ENCODE measurements around the gene GPR151. TPM values are rescaled to one million over a fixed set of nuclear protein-coding genes. Genes with fewer than 3 reads are reported as not detected.

GPR151 gene
- not detected for total RNA-seq (2013)
- polyA plus RNA-seq (not detected), polyA minus RNA-seq (not detected in 2 replicates), total RNA-seq (0 to 0.81 (median 0) reads per million in 11 experiments)

GRCh38 chr5:146516151-146516475, at the start of gene GPR151:
Gene GPR151, minus strand, starts transcription at chr5:146516190. Its CDS starts 77 bp downstream, at chr5:146516113.
- peaks cover 13 to 16% of the 10 kb centered on the region in 2 donors for H3K36me3 Mint-ChIP-seq
- WGBS (ENCODE audit: insufficient coverage), result 17% methylated on average over 1 of the region's 3 CpGs
- Histone ChIP-seq H3K36me3 (replicated peaks in 1 of 2; ENCODE audit: control insufficient read depth in 1 of 2, insufficient read depth in 2 of 2, low read length in 2 of 2) (peaks cover 13 to 21% of the 10 kb centered on the region in 2 donors), H3K9ac (ENCODE audit: insufficient read depth, low read length, poor library complexity, severe bottlenecking) (no peak within 1 kb of the TSS), H3K4me3 (replicated peaks in 1 of 3; ENCODE audit: low read depth in 2 of 3, low read length in 3 of 3) (no peak within 1 kb of the TSS), H3K79me2 (ENCODE audit: insufficient read depth, low read length) (no peaks in the 10 kb centered on the region), H2AFZ (ENCODE audit: insufficient read depth, low read depth, low read length, poor library complexity, severe bottlenecking) (no peak within 1 kb of the TSS), H3K4me1 (ENCODE audit: control insufficient read depth in 1 of 2, insufficient read depth in 2 of 2, low read length in 2 of 2) (no peaks in the 10 kb centered on the region), H4K20me1 (ENCODE audit: insufficient read depth, low read length) (no peaks in the 10 kb centered on the region), H3K9me3 (replicated peaks in 1 of 2; ENCODE audit: control insufficient read depth in 1 of 2, insufficient read depth in 1 of 2, low read length in 2 of 2) (no peaks in the 10 kb centered on the region), H3K4me2 (replicated peaks; ENCODE audit: extremely low read depth, low read length, poor library complexity, severe bottlenecking) (no peak within 1 kb of the TSS), H3K27me3 (ENCODE audit: control insufficient read depth in 2 of 2, insufficient read depth in 2 of 2, low read length in 2 of 2) (no peaks in the 10 kb centered on the region), H3K27ac (ENCODE audit: low read depth in 1 of 2, low read length in 2 of 2) (no peak within 1 kb of the TSS)
- no peak for DNase-seq
- no peak within 1 kb of the TSS for H3K4me3 Mint-ChIP-seq
- H3K27me3 Mint-ChIP-seq (ENCODE audit: low read depth in 3 of 3), result no peaks in the 10 kb centered on the region
- peak within 1 kb of the TSS in 1 of 7 donors; percentile 40 for H3K27ac Mint-ChIP-seq
- no peaks in the 10 kb centered on the region for H3K9me3 Mint-ChIP-seq
- intact Hi-C loops (cut with micrococcal nuclease), result no loop called here
- peaks cover 4% of the 10 kb centered on the region for H3K4me1 Mint-ChIP-seq
- no peak for TF ChIP-seq CTCF (IDR thresholded peaks at IDR 0.05)

GRCh38 chr5:146564007-146564762, 48.2 kb upstream of the GPR151 start:
- H3K4me1 ChIP-seq (ENCODE audit: control insufficient read depth in 1 of 2, insufficient read depth in 2 of 2, low read length in 2 of 2), result no peaks in the 10 kb centered on the region
- DNase-seq, result no peak
- Mint-ChIP-seq H3K36me3 (no peaks in the 10 kb centered on the region), H3K4me3 (no peak overlapping the region), H3K27me3 (ENCODE audit: low read depth in 3 of 3) (peaks cover 0 to 3% (median 0%) of the 10 kb centered on the region in 3 donors), H3K9me3 (no peaks in the 10 kb centered on the region), H3K27ac (no peak overlapping the region), H3K4me1 (peaks cover 4% of the 10 kb centered on the region)
- H2AFZ ChIP-seq (ENCODE audit: insufficient read depth, low read depth, low read length, poor library complexity, severe bottlenecking), result no peak overlapping the region
- no peaks in the 10 kb centered on the region for H3K27me3 ChIP-seq (ENCODE audit: control insufficient read depth in 2 of 2, insufficient read depth in 2 of 2, low read length in 2 of 2)
- no peaks in the 10 kb centered on the region for H4K20me1 ChIP-seq (ENCODE audit: insufficient read depth, low read length)
- H3K4me2 ChIP-seq (replicated peaks; ENCODE audit: extremely low read depth, low read length, poor library complexity, severe bottlenecking), result no peak overlapping the region
- no peaks in the 10 kb centered on the region for H3K36me3 ChIP-seq (replicated peaks in 1 of 2; ENCODE audit: control insufficient read depth in 1 of 2, insufficient read depth in 2 of 2, low read length in 2 of 2)
- no peaks in the 10 kb centered on the region for H3K9me3 ChIP-seq (replicated peaks in 1 of 2; ENCODE audit: control insufficient read depth in 1 of 2, insufficient read depth in 1 of 2, low read length in 2 of 2)
- H3K4me3 ChIP-seq (replicated peaks in 1 of 3; ENCODE audit: low read depth in 2 of 3, low read length in 3 of 3), result no peak overlapping the region
- no peak for TF ChIP-seq CTCF (IDR thresholded peaks at IDR 0.05)
- WGBS (ENCODE audit: insufficient coverage), result no CpG with 5 or more reads among the region's 2 CpGs
- H3K9ac ChIP-seq (ENCODE audit: insufficient read depth, low read length, poor library complexity, severe bottlenecking), result no peak overlapping the region
- no peak overlapping the region for H3K27ac ChIP-seq (ENCODE audit: low read depth in 1 of 2, low read length in 2 of 2)
- intact Hi-C loops (cut with micrococcal nuclease), result no loop called here
- no peaks in the 10 kb centered on the region for H3K79me2 ChIP-seq (ENCODE audit: insufficient read depth, low read length)

Data from CD14-positive monocyte (primary cell).